Measurements from ENCODE around the gene CALML3. TPM values are rescaled to one million over a fixed set of nuclear protein-coding genes. Genes with fewer than 3 reads are reported as not detected.

CALML3 gene
- total RNA-seq, 4 donors from 2014 or later, result 196 to 799 (median 315) TPM

DNA sequence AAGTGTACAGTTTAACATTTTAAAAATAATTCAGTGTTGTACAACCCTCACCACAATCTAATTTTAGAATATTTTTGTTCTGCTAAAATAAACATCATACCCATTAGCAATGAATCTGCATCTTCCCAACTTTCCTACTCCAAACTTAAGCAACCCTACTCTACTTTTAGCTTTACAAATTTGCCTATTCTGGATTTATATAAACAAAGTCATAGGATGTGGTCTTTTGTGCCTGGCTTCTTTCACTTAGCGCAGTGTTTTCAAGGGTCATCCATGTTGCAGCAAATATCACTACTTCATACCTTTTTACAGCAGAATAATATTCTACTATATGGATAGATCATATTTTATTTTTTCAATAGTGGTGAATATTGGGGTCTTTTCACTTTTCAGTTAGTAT lies 18.9 kb downstream of the CALML3 start:
- intact Hi-C loops (cut with DNase I), result no loop called here
- TF ChIP-seq, protein P1, sequence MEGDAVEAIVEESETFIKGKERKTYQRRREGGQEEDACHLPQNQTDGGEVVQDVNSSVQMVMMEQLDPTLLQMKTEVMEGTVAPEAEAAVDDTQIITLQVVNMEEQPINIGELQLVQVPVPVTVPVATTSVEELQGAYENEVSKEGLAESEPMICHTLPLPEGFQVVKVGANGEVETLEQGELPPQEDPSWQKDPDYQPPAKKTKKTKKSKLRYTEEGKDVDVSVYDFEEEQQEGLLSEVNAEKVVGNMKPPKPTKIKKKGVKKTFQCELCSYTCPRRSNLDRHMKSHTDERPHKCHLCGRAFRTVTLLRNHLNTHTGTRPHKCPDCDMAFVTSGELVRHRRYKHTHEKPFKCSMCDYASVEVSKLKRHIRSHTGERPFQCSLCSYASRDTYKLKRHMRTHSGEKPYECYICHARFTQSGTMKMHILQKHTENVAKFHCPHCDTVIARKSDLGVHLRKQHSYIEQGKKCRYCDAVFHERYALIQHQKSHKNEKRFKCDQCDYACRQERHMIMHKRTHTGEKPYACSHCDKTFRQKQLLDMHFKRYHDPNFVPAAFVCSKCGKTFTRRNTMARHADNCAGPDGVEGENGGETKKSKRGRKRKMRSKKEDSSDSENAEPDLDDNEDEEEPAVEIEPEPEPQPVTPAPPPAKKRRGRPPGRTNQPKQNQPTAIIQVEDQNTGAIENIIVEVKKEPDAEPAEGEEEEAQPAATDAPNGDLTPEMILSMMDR (IDR thresholded peaks at IDR 0.05), result no peak
- TF ChIP-seq POLR2A (IDR thresholded peaks at IDR 0.05), result no peak
- Histone ChIP-seq H3K4me3 (no peak overlapping the region), H3K27me3 (no peaks in the 10 kb centered on the region), H3K27ac (peak overlapping the region in 3 of 4 donors; percentile 86 to 93 (median 92)), H3K9me3 (no peaks in the 10 kb centered on the region), H3K36me3 (no peaks in the 10 kb centered on the region), H3K4me1 (peaks cover 38 to 62% (median 44%) of the 10 kb centered on the region in 3 donors)
- WGBS, 2 donors, result 96 to 100% methylated on average over 1 of the region's 1 CpG
- no peak for DNase-seq

DNA sequence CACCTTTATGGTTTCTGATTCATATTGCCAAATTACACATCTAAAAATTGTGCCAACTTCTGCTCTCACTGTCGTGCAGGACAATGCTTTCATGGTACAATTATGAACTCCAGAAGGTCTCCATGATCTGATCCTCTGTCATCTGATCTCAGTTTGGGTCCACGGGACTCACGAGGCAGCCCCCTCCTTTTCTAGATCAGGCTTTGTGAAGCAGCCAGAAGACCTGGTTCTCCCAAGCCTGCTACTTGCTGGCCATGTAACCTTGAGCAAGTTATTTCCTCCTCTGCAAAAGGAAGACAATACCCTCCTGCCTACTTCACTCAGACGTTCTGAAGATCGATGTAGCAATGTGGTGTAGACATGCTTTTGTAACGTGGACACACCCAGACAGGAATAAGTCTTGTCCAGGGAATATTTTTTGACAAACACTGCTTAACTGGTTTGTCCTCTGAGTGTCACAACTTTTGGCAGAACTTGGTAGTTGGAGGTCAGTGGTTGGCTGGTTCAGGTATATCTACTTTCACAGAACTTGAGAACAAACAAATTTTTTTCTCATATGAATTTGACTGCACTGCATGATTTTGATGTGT lies 19.6 kb downstream of the CALML3 start:
- Histone ChIP-seq H3K4me3 (no peak overlapping the region), H3K9me3 (no peaks in the 10 kb centered on the region), H3K36me3 (no peaks in the 10 kb centered on the region), H3K4me1 (peaks cover 40 to 63% (median 43%) of the 10 kb centered on the region in 3 donors), H3K27ac (peak overlapping the region; percentile 86 to 94 (median 92)), H3K27me3 (no peaks in the 10 kb centered on the region)
- intact Hi-C loops (cut with DNase I), result no loop called here
- TF ChIP-seq, protein P1 (IDR thresholded peaks at IDR 0.05), result no peak
- TF ChIP-seq POLR2A (IDR thresholded peaks at IDR 0.05), result no peak
- WGBS, 2 donors, result 46 to 61% methylated on average over 6 of the region's 6 CpGs
- no peak for DNase-seq

DNA sequence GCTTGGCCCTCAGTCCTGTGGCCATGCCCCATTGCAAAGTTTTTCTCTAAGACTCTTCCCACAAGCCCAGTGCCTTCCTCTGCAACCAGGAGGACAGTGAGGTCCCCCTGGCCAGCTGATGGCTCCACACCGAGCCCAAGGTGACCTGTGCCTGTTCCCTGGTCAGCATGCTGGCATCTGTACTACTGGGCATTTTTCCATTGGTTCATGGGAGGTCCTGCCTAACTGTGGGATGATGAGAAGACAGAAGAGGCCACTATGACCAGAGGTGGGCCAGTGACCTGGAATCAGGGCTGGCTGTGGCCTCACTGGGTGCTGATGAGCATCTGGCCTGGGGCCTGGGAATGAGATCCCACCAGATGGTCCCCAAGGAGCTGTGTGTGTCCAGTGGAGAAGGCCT lies 20.2 kb downstream of the CALML3 start:
- intact Hi-C loops (cut with DNase I), result no loop called here
- no peak for DNase-seq
- TF ChIP-seq POLR2A (IDR thresholded peaks at IDR 0.05), result no peak
- TF ChIP-seq, protein P1 (IDR thresholded peaks at IDR 0.05), result no peak
- H3K36me3 ChIP-seq, result no peaks in the 10 kb centered on the region
- H3K27me3 ChIP-seq, result no peaks in the 10 kb centered on the region
- H3K9me3 ChIP-seq, result no peaks in the 10 kb centered on the region
- WGBS, 2 donors, result 80% methylated on average over 1 of the region's 1 CpG; no CpG with 5 or more reads in 1 of the 2 donors
- H3K27ac ChIP-seq, result peak overlapping the region; percentile 86 to 94 (median 92)
- H3K4me3 ChIP-seq, result no peak overlapping the region
- peaks cover 40 to 70% (median 43%) of the 10 kb centered on the region in 3 donors for H3K4me1 ChIP-seq

DNA sequence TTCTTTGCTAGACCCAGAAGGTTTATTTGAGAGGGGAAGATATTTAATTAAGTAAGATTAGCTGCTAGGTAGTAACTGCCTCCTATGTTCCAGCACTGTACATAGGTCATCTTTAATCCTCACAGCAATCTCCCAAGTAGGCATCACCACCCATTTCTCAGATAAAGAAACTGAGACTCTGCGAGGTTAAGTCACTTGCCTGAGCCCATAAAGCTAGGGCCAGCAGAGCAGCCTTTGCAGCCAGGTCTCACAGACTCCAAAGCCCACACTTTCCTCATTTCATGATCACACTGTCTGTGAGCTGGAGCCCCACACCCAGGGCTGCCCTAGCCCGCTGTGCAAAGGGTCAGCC lies 20.6 kb downstream of the CALML3 start:
- H3K27ac ChIP-seq, result peak overlapping the region; percentile 86 to 94 (median 92)
- H3K27me3 ChIP-seq, result no peaks in the 10 kb centered on the region
- no peaks in the 10 kb centered on the region for H3K9me3 ChIP-seq
- peaks cover 43 to 74% (median 44%) of the 10 kb centered on the region in 3 donors for H3K4me1 ChIP-seq
- no peak for TF ChIP-seq POLR2A (IDR thresholded peaks at IDR 0.05)
- TF ChIP-seq, protein P1 (IDR thresholded peaks at IDR 0.05), result no peak
- H3K4me3 ChIP-seq, result peak overlapping the region in 1 of 4 donors; percentile 1
- intact Hi-C loops (cut with DNase I), result no loop called here
- H3K36me3 ChIP-seq, result no peaks in the 10 kb centered on the region
- DNase-seq, result no peak
- 80 to 83% methylated on average over 1 of the region's 2 CpGs for WGBS, 2 donors

DNA sequence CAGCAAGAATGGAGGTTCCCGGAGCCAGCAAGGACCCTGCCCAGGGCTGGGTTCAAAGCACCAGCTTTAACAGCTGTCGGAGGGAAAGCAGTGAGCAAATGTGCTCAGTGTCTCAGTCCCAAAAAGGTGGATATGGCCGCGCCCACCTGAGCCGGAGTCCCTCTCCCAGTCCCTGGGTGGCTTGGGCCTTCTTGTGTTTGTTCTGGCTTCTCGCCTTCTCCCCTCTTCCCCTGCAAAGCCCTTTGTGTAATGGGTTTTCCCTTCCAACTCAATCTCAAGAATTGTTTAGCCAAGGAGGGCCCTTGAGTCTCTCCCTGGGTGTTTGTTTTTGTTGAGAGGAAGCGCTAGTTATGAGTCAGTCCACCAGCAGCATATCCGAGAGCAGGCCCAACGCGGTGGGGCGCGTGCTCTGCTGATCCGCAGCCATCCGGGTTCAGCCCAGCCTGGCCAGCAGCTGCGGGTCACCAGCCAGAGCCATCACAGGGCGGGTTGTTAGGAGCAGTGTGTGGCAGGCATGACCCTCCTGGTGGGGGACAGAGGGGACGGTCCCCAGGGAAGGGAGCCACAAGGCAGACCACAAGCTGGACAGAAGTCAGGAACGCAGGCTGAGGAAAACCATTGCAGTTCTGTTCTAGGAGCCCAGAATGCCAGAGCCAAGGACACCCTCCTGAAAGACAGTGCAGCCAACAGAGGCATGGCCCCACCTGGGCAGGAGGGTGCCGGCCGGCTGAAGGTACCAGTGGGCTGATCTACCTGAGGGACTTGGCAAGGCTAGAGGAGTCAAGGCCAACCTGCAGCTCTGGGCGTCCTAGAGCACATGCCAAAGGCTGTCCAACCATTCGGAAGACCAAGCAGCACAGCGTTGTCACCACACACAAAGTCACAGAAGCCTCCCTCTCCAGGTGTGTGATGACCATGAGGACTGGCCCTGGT lies 21.3 kb downstream of the CALML3 start:
- Histone ChIP-seq H3K4me1 (peaks cover 46 to 81% (median 50%) of the 10 kb centered on the region in 3 donors), H3K27ac (peak overlapping the region; percentile 86 to 94 (median 92)), H3K9me3 (no peaks in the 10 kb centered on the region), H3K27me3 (no peaks in the 10 kb centered on the region), H3K4me3 (peak overlapping the region in 1 of 4 donors; percentile 1), H3K36me3 (no peaks in the 10 kb centered on the region)
- TF ChIP-seq POLR2A (IDR thresholded peaks at IDR 0.05), result no peak
- TF ChIP-seq, protein P1 (IDR thresholded peaks at IDR 0.05), result no peak
- 44 to 63% methylated on average over 9 of the region's 23 CpGs for WGBS, 2 donors
- no peak for DNase-seq
- intact Hi-C loops (cut with DNase I), result no loop called here
